WERI-Rb-1 (cell line): ENCODE results near the gene ST6GALNAC3.
A peak's percentile ranks its signal among the peaks of the same experiment; 100 is the strongest.

Experiments
- DNase-seq: peaks from one replicate; pipeline ENCODE4 v3.0.0-alpha.2; 2020
- H3K27ac ChIP-seq: fragments of 250-450 bp; sonication (Bioruptor Pico); 2 replicates; pipeline ENCODE4 v1.5.1; 2020; ENCODE audit warnings: mild to moderate bottlenecking, moderate library complexity
- H3K27me3 ChIP-seq: fragments of 250-450 bp; sonication (Bioruptor Pico); 2 replicates; pipeline ENCODE4 v1.5.1; 2021; ENCODE audit warnings: mild to moderate bottlenecking, low read depth, moderate library complexity; ENCODE audit not compliant: insufficient read depth, severe bottlenecking
- H3K36me3 ChIP-seq: fragments of 250-450 bp; sonication (Bioruptor Pico); 2 replicates; pipeline ENCODE4 v1.5.1; 2020; ENCODE audit warnings: mild to moderate bottlenecking, moderate library complexity
- H3K4me3 ChIP-seq: 2 replicates; pipeline ENCODE4 v1.5.1; 2011; ENCODE audit warnings: low read depth, mild to moderate bottlenecking, control low read depth, low read length
- H3K9me3 ChIP-seq: fragments of 250-450 bp; sonication (Bioruptor Pico); 2 replicates; pipeline ENCODE4 v1.5.1; 2021; ENCODE audit warnings: mild to moderate bottlenecking, moderate library complexity; ENCODE audit not compliant: severe bottlenecking
- TF ChIP-seq, protein P1 (sequence below): IDR thresholded peaks from 2 replicates; pipeline ENCODE4 v1.5.1; 2011; ENCODE audit warnings: low read depth, mild to moderate bottlenecking, control low read depth, inconsistent platforms, low read length

Gene ST6GALNAC3

DNA sequence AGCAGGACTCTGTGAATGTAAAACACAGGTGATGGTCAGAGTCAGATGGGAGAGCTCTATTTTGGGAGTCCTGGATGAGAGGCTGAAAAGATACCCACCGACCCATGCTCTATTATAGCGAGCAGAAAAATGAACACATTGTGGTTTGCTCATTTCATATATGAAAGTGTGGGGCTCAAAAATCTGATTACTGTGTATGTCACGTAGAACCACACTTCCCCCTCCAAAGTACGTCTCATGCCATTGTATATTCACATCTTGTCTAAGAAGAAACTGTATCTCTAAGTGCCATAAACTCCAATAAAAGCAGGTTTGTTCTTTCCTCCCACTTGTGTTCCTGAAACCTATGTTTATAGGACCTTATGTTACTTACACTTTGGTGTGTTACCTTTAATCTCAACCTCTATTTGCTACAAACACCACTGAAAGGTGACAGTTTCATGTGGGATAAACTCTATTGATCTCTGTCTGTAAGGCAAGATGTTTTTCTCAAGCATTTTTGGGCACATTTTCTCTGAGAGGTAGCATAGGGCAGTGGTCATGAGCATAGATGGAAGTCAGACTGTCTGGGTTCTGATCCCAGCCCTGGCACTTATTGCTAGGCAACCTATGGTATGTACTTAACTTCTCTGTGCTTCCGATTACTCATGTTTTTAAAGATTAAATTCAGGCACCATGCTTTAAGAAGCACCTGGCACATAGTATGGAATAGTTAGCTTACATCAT lies 214.4 kb downstream of the ST6GALNAC3 start:
- no peak for DNase-seq
- no peak overlapping the region for H3K4me3 ChIP-seq
- no peaks in the 10 kb centered on the region for H3K27me3 ChIP-seq
- TF ChIP-seq, protein P1, sequence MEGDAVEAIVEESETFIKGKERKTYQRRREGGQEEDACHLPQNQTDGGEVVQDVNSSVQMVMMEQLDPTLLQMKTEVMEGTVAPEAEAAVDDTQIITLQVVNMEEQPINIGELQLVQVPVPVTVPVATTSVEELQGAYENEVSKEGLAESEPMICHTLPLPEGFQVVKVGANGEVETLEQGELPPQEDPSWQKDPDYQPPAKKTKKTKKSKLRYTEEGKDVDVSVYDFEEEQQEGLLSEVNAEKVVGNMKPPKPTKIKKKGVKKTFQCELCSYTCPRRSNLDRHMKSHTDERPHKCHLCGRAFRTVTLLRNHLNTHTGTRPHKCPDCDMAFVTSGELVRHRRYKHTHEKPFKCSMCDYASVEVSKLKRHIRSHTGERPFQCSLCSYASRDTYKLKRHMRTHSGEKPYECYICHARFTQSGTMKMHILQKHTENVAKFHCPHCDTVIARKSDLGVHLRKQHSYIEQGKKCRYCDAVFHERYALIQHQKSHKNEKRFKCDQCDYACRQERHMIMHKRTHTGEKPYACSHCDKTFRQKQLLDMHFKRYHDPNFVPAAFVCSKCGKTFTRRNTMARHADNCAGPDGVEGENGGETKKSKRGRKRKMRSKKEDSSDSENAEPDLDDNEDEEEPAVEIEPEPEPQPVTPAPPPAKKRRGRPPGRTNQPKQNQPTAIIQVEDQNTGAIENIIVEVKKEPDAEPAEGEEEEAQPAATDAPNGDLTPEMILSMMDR: no peak
- H3K27ac ChIP-seq: no peak overlapping the region
- no peaks in the 10 kb centered on the region for H3K36me3 ChIP-seq
- H3K9me3 ChIP-seq: no peaks in the 10 kb centered on the region

DNA sequence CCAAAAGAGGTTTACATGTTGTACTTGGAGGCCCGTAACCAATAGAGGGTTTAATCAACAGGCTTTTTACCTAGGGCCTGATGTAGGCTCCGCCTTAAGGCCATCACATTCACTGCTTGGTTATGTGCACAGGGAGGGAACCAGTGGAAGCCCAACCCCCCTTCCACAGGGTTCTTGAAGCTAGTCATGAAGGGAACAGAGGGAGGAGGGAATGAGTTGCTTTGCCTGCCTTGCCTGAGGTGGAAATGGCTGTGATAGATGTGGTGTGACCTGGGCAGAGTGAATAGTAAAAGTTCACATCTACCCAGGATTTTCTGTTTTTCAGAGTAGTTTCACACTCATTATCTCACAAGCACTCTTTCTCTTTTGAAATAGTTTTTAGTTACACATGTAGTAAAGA lies 215.1 kb downstream of the ST6GALNAC3 start:
- TF ChIP-seq, protein P1: no peak
- Histone ChIP-seq H3K36me3 (no peaks in the 10 kb centered on the region), H3K27me3 (no peaks in the 10 kb centered on the region), H3K9me3 (no peaks in the 10 kb centered on the region), H3K27ac (no peak overlapping the region), H3K4me3 (no peak overlapping the region)
- DNase-seq: no peak

DNA sequence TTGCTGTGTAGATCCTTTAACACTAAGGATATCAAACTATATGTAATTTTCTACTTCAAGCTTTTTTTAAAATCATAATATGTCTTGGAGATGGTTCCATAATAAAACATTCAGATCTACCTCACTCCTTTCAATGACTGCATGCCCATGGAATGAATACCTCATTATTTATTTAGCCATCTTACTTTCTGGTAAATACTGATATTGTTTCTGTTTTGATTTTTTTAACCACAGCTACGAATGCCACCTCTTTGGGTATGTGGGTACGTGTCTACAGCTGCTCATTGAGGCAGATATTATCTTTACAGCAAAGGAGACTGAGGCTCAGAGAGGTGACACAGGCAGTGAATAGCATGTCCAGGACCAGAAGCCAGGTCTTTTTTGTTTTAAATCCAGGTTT lies 215.7 kb downstream of the ST6GALNAC3 start:
- H3K27me3 ChIP-seq: no peaks in the 10 kb centered on the region
- no peak overlapping the region for H3K4me3 ChIP-seq
- no peak overlapping the region for H3K27ac ChIP-seq
- no peaks in the 10 kb centered on the region for H3K36me3 ChIP-seq
- no peaks in the 10 kb centered on the region for H3K9me3 ChIP-seq
- no peak for DNase-seq
- TF ChIP-seq, protein P1: no peak

DNA sequence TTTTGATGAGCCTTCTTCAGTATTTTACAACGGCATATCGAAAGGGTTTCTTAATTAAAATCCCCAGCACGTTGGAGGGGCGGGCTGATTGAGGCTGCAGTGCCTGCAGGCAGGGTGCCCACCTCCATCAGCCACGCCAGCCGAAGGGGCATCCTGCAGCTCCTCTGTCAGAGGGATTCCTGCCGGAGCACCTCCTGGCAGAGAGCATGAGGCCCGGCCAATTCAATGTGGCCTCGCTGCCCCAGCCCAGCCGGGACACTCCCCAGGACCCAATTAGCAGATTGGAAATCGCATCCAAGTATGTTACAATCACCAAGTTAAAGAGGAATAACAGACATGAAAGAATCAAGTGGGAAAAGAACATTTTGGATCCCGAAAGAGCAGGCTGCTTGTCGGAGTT lies 216.6 kb downstream of the ST6GALNAC3 start:
- peak; percentile 50 for DNase-seq
- TF ChIP-seq, protein P1: no peak
- no peaks in the 10 kb centered on the region for H3K36me3 ChIP-seq
- H3K27me3 ChIP-seq: no peaks in the 10 kb centered on the region
- no peaks in the 10 kb centered on the region for H3K9me3 ChIP-seq
- peak overlapping the region; percentile 55 for H3K27ac ChIP-seq
- peak overlapping the region; percentile 43 for H3K4me3 ChIP-seq

DNA sequence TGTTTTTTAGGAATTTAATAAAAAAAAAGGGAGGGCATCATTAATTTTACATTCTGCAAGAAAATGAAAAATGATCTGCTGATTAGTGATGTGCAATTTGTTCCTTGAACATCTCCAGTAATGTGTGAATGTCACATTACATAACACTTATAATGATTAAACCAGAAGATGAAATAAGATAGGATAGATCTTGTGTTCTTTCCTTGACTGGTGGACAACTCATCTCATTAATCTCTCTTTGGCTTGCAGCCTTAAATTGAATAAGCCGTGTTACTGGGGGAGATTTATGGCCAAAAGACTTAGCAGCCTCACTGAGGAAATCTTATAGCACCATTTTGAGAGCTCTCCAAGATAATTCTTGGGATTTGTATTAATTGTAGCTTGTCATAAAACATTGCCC lies 217.2 kb downstream of the ST6GALNAC3 start:
- peak overlapping the region; percentile 55 for H3K27ac ChIP-seq
- H3K36me3 ChIP-seq: no peaks in the 10 kb centered on the region

More for the DNA sequence above, 217.2 kb downstream of the ST6GALNAC3 start:
- TF ChIP-seq, protein P1: no peak
- no peak for DNase-seq
- Histone ChIP-seq H3K27me3 (no peaks in the 10 kb centered on the region), H3K9me3 (no peaks in the 10 kb centered on the region), H3K4me3 (peak overlapping the region; percentile 43)
